NCI-H2227 (cell line): ENCODE results near the gene ATP4B.

Source experiments
- DNase-seq: peaks from one replicate; lab custom pipeline; 2025; ENCODE audit not compliant: unreplicated experiment; lab: John Stamatoyannopoulos, UW

ATP4B gene

GRCh38 chr13:113656831-113657671 is 947 bp downstream of the ATP4B start:
- no peak for DNase-seq

- no peak for DNase-seq
These were observed 1.9 kb downstream of the ATP4B start for GRCh38 chr13:113656003-113656588.

GRCh38 chr13:113655346-113656002 is 2.5 kb downstream of the ATP4B start:
- DNase-seq, result no peak

- DNase-seq, result no peak
These were observed 3.2 kb downstream of the ATP4B start for GRCh38 chr13:113654591-113655345.

DNA sequence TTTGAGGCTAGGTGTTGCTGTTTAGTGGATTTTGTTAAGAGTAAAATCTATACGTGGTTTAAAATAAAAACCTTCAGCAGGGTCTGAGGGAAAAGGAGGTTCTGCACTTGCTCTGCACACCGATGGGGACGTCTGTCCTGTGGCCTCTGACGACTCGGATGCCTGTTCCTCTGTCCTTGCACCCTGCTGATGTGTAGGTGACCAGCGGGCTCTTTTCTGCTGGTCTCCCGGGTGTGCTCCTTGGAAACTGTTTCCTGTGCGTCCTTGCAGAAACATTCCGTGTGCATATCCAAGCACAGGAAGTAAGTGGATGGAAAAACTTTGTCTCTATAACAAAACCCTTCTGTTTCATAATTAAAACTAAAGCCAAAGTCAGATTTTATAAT is 3.8 kb downstream of the ATP4B start:
- DNase-seq, result no peak

DNA sequence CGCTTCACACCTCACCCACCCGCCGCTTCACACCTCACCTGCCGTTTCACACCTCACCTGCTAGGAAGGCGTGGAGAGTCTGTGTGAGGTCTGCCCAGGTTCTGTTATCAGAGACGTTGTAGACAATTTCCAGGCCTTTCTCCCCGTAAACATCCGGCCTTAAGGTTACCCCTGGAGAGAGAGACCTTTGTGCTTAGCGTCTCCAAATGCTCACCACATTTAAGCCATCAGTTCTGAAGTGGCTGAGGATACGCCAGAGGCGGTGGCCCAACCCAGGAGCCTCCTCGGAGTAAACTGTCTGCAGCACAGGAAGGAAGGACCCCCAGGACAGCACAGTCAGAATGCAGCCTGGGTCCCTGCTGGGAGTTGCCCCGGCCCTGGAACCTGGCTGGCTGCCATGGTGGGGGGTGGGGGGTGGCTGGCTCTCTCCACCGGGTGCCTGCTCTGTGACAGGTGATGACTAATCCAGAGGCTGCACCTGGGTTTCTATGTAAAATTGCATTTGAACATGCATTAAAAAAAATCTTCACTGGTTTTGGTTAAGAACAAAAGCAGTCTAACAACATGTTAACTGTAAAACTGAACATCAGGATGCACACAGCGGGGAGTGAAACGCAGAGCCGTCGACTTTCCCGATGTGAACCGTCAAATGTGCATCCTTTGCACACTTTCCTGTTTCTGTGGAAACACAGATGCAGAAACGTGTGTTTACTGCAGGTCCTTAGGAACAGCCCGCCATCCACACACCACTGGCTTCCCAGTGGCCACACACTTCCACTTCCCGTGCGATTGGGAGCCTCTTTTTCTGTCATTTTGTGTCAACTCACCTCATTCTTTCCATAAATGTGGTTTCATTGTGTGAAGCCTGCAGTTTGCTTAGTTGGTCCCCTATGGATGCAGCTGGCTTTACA is 4.5 kb downstream of the ATP4B start:
- DNase-seq, result peak; percentile 3

DNA sequence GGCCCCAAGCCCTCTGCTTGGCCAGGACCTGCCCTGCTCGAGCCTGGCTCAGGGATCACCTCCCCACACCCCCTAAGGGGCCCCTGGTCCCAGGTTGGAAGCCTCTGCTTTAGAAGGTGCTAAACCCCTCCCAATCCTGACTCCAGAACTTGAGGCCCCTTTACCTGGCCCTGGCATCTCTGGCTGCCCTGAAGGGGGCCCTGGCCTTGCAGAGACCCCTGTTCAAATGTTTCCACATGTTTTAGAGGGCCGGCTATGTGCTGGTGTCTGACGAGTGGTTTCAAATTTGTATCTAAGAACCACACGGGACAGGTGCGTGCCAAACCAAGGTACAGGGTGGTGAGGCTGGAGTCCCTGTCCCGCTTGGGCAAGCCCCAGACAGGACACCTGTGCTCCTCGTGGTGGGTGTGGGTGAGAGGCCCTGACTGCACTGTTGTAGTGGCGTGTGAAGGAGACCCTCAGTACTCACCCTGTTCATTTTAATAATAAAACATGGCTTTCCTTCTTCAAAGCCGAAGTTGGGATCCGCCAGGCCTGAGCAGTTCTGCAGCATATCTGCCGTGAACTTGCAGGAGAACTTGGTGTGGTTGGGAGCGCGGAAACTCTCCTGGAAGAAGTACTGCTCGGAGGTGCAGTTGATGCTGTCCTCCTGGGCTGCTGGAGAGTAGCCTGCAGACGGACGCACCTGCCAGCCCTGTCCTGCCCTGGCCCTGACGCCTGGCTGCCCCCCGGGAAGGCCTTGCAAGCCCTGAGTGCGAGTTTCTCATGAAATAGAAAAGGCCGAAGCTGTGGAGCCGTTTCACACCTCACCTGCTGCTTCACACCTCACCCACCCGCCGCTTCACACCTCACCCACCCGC is 5.4 kb downstream of the ATP4B start:
- no peak for DNase-seq

- no peak for DNase-seq
These were observed 6.2 kb downstream of the ATP4B start for GRCh38 chr13:113651511-113652403.

DNA sequence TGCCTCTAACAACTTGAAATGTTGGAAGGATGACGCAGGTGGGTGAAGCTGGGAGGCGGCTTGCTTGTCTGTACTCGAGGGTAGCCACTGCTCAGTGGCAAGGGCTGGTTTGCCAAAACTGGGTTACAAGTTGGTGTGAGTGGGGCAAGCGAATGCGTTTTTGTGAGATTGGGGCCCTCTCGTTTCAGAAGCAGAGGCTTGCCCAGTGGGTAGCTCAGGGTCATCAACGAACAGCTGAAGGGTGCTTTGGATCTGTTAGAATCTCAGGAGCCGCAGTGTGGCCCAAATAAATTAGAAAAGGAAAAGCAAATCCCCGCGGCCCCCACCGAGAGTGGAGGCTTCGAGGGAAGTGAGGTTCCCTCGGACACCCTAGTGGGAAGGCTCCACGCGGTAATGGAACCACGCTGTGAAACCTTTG is 7.3 kb downstream of the ATP4B start:
- no peak for DNase-seq

GRCh38 chr13:113650275-113650674 is 7.7 kb downstream of the ATP4B start:
- DNase-seq, result no peak

DNA sequence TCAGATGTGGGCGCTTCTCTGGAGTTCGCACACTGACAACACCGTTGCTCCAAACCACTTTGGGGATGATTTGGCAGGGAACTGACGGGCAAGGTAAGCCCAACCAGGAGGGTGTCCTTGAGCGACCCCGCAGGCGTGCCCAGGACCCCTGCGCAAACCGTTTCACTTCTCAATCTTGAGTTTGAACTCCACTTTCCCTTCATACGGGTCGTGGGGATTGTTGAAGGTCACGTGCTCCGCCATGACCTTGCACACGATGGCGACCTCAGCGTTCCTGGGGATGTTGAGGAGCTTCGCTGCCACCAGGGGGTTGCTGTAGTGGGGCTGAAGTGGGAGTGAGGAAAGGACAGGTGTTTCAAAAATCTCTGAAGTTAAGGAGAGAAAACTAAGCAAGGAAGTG is 8.8 kb downstream of the ATP4B start:
- DNase-seq, result no peak

DNA sequence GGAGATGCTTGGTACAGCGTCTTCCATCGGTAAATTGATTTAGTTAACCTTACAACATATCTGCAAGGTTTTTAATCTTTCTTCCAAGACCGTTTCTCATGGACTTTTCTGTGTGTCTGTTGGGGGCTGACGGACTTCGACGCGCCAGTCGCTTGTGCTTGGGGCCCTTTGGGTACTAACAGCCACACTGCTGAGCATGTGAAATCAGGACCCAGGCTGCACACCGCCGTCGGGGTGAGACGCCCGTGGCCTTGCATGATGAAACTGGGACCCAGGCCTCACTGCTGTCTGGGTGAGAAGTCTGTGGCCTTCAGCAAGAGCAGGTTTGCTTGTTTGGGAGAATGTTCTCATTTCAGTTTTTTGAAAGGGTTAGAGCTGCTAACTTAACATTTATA is 9.8 kb downstream of the ATP4B start:
- DNase-seq, result no peak

DNA sequence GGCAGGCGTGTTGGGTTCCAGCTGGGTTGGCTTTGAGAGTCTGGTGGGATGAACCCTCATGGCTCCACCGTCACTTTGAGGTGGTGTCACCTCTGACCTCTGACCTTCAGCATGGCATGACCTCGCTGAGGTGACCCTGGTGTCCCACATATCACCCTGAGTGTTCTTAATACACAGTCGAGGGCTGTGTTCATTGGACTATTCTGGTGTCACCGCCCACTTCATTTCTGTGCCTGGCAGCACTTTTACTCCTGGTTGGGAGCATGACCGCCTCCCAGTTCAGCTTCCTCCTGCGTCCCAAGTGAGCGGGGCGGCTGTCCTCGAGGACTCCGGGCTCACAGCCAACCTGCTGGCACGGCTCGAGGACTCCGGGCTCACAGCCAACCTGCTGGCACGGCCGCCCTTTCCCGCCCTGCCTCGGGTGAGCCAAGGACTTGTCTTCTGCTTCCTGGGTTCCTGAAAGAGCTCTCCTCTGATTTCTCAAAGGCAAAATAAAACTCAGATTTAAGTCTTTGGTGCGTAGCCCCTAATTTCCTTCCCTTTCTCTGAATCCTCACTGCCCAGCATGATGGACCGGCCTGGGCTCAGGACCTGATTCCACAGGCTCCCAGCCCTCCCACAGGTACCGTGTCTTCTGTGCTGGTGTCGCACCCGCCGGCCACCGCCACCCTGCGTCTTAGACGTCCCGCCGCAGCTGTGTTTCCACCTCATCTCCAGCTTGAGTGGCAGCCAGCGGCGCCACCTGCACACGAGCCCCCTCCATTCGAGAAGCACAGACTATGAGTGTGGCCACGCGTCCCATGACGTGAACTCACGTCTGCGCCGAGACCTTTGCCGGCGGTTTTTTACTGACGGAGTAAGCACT is 10.4 kb downstream of the ATP4B start:
- DNase-seq, result no peak

DNA sequence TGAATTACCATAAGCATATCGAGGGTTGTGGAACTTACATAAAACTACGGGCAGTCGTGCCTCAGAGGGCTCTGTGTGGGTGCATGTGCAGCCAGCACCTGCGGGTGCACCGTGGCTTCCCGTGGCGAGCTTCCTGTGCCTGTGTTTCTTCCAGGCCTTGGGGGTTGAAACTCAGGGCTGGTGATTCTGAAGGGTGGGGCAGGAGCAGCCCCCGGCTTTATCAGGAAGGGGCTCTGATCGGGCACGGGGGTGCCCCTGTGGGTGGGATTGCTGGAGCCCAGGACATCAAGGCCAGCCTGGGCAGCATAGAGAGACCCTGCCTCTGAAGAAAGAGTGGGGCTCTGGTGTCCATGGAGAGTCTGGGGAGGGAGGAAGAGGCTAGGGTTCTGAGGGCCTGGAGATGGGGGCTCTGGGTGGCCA is 11.1 kb downstream of the ATP4B start:
- no peak for DNase-seq

- no peak for DNase-seq
These were observed 11.6 kb downstream of the ATP4B start for GRCh38 chr13:113646376-113646775.

- no peak for DNase-seq
These were observed 12.7 kb downstream of the ATP4B start for GRCh38 chr13:113645329-113645728.

GRCh38 chr13:113644800-113645199 is 13.2 kb downstream of the ATP4B start:
- no peak for DNase-seq

GRCh38 chr13:113643593-113643992 is 14.4 kb downstream of the ATP4B start:
- DNase-seq, result no peak
